ENCODE measurements around the gene TPRX1. TPM values are rescaled to one million over a fixed set of nuclear protein-coding genes. Genes with fewer than 3 reads are reported as not detected.
A peak's percentile ranks its signal among the peaks of the same experiment; 100 is the strongest.

The TPRX1 gene
- total and polyA plus RNA-seq, 9 of the 15 experiments (the other 6 are each of a cell fraction or from before 2014, with no cell fraction given) = not detected

DNA sequence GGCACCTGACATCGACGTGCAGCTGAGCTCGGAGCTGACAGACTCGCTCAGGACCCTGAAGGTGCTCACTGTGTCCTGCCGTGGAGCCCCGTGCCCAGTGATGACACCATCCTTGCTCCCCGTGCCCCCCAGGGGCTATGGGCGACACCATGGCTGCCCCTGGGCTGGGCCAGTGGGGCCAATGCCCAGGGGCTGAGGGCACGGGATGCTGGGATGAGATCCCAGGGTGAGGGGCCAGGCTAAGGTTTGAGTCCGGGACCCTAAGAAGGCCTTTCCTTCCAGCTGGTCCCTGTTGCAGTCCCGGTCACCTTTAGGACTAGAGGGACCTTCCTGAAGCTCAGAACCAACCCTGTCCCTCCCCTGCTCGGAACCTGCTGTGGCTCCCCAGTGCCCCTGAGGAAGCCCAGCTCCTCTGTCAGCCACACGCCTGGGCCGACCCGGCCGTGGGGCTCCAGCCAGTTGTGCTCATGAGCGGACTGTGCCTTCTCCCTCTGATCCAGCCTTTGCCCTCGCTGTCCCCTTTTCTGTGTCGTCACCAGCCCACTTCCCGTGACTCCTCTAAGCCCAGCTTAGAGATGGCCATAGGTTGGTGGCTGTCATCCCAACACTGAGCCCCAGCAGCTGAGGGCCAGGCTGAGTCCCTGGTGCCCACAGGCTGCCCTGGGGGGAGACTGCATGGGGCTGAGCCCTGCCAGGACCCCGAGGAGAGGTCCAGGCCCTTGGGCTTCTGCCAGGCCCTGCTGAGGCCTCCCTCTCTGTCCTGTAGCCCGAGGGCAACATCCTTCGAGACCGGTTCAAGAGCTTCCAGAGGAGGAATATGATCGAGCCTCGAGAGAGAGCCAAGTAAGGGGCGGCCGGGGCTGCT, 48.4 kb downstream of the TPRX1 start:
- Histone ChIP-seq H3K79me2 (ENCODE audit: control insufficient read depth, insufficient read depth, low read length) (no peaks in the 10 kb centered on the region), H4K20me1 (replicated peaks; ENCODE audit: control insufficient read depth, insufficient read depth, low read length) (peaks cover 7% of the 10 kb centered on the region), H3K27me3 (ENCODE audit: control insufficient read depth in 2 of 2, insufficient read depth in 2 of 2, low read length in 2 of 2) (no peaks in the 10 kb centered on the region), H3K36me3 (ENCODE audit: control insufficient read depth, insufficient read depth, low read length) (peaks cover 82% of the 10 kb centered on the region; the same call in 2 of the 3 replicates), H3K4me2 (ENCODE audit: insufficient read depth, low read length) (no peak overlapping the region), H3K9me3 (replicated peaks; ENCODE audit: control insufficient read depth, insufficient read depth, low read depth, low read length) (no peaks in the 10 kb centered on the region), H3K9ac (ENCODE audit: insufficient read depth in 1 of 2, low read depth in 2 of 2, low read length in 2 of 2) (peak overlapping the region in 1 of 2 experiments; percentile 13; a peak in 1 of 4 replicates), H3K4me3 (no peak overlapping the region), H3K9me1 (ENCODE audit: control insufficient read depth, insufficient read depth, low read length) (no peaks in the 10 kb centered on the region), H3K4me1 (replicated peaks in 1 of 2; ENCODE audit: control insufficient read depth in 2 of 2, insufficient read depth in 2 of 2, low read length in 2 of 2) (peaks cover 0 to 21% of the 10 kb centered on the region in 2 experiments; a peak in 2 of 5 replicates), H2AFZ (ENCODE audit: low read depth, low read length) (no peak overlapping the region), H3K27ac (ENCODE audit: extremely low read depth, low read depth, low read length) (no peak overlapping the region)
- DNase-seq (ENCODE audit: extremely low read depth in 1 of 4, low spot score in 3 of 4) (no peak), FAIRE-seq (no peak), ATAC-seq (no peak)
- in situ Hi-C loops (cut with MboI) = no loop called here
- POLR2A ChIA-PET = interaction anchor here (0.6 to 3.4 kb wide), 5 partner anchors 9 to 979 kb away, joined by 3 to 17 read pairs (median 10); partner anchors contain the start of gene NOP53
- intact Hi-C loops (cut with micrococcal nuclease) = no loop called here
- CTCF ChIA-PET (ENCODE audit: low intra/inter-chr PET ratio) = no interaction called here
- no TSS peak for BruUV-seq (replicated peaks)
- 93% methylated on average over 20 of the region's 28 CpGs for WGBS (ENCODE audit: insufficient coverage, low coverage, missing lambda C conversion rate)
- no peak for TF ChIP-seq ZZZ3 (IDR thresholded peaks at IDR 0.05)
- TF ChIP-seq, protein P1, sequence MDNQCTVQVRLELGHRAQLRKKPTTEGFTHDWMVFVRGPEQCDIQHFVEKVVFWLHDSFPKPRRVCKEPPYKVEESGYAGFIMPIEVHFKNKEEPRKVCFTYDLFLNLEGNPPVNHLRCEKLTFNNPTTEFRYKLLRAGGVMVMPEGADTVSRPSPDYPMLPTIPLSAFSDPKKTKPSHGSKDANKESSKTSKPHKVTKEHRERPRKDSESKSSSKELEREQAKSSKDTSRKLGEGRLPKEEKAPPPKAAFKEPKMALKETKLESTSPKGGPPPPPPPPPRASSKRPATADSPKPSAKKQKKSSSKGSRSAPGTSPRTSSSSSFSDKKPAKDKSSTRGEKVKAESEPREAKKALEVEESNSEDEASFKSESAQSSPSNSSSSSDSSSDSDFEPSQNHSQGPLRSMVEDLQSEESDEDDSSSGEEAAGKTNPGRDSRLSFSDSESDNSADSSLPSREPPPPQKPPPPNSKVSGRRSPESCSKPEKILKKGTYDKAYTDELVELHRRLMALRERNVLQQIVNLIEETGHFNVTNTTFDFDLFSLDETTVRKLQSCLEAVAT (IDR thresholded peaks at IDR 0.05) = no peak
- TF ChIP-seq, protein P2, sequence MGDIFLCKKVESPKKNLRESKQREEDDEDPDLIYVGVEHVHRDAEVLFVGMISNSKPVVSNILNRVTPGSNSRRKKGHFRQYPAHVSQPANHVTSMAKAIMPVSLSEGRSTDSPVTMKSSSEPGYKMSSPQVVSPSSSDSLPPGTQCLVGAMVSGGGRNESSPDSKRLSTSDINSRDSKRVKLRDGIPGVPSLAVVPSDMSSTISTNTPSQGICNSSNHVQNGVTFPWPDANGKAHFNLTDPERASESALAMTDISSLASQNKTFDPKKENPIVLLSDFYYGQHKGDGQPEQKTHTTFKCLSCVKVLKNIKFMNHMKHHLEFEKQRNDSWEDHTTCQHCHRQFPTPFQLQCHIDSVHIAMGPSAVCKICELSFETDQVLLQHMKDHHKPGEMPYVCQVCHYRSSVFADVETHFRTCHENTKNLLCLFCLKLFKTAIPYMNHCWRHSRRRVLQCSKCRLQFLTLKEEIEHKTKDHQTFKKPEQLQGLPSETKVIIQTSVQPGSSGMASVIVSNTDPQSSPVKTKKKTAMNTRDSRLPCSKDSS (IDR thresholded peaks at IDR 0.05; ENCODE audit: low read depth, partially characterized antibody) = no peak
- no peak for TF ChIP-seq EZH2 (IDR thresholded peaks at IDR 0.05; ENCODE audit: borderline replicate concordance, low read depth, low read length)
- no peak for TF ChIP-seq PHF8 (IDR thresholded peaks at IDR 0.05; ENCODE audit: borderline replicate concordance, low read length)
- TF ChIP-seq, protein P3, sequence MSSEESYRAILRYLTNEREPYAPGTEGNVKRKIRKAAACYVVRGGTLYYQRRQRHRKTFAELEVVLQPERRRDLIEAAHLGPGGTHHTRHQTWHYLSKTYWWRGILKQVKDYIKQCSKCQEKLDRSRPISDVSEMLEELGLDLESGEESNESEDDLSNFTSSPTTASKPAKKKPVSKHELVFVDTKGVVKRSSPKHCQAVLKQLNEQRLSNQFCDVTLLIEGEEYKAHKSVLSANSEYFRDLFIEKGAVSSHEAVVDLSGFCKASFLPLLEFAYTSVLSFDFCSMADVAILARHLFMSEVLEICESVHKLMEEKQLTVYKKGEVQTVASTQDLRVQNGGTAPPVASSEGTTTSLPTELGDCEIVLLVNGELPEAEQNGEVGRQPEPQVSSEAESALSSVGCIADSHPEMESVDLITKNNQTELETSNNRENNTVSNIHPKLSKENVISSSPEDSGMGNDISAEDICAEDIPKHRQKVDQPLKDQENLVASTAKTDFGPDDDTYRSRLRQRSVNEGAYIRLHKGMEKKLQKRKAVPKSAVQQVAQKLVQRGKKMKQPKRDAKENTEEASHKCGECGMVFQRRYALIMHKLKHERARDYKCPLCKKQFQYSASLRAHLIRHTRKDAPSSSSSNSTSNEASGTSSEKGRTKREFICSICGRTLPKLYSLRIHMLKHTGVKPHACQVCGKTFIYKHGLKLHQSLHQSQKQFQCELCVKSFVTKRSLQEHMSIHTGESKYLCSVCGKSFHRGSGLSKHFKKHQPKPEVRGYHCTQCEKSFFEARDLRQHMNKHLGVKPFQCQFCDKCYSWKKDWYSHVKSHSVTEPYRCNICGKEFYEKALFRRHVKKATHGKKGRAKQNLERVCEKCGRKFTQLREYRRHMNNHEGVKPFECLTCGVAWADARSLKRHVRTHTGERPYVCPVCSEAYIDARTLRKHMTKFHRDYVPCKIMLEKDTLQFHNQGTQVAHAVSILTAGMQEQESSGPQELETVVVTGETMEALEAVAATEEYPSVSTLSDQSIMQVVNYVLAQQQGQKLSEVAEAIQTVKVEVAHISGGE (CRISPR knock-in tag; IDR thresholded peaks at IDR 0.05) = no peak
- no peak for TF ChIP-seq DMBX1 (CRISPR knock-in tag; IDR thresholded peaks at IDR 0.05; ENCODE audit: borderline replicate concordance)
- no peak for TF ChIP-seq CBX8 (IDR thresholded peaks at IDR 0.05; ENCODE audit: borderline replicate concordance, extremely low read depth, low read depth, low read length, poor library complexity, severe bottlenecking)
- TF ChIP-seq HDGF (IDR thresholded peaks at IDR 0.05) = no peak
- TF ChIP-seq, protein P4, sequence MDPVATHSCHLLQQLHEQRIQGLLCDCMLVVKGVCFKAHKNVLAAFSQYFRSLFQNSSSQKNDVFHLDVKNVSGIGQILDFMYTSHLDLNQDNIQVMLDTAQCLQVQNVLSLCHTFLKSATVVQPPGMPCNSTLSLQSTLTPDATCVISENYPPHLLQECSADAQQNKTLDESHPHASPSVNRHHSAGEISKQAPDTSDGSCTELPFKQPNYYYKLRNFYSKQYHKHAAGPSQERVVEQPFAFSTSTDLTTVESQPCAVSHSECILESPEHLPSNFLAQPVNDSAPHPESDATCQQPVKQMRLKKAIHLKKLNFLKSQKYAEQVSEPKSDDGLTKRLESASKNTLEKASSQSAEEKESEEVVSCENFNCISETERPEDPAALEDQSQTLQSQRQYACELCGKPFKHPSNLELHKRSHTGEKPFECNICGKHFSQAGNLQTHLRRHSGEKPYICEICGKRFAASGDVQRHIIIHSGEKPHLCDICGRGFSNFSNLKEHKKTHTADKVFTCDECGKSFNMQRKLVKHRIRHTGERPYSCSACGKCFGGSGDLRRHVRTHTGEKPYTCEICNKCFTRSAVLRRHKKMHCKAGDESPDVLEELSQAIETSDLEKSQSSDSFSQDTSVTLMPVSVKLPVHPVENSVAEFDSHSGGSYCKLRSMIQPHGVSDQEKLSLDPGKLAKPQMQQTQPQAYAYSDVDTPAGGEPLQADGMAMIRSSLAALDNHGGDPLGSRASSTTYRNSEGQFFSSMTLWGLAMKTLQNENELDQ (CRISPR knock-in tag; IDR thresholded peaks at IDR 0.05; ENCODE audit: borderline replicate concordance) = no peak
